ENCODE data around the gene KIF17. TPM values are rescaled to one million over a fixed set of nuclear protein-coding genes. Genes with fewer than 3 reads are reported as not detected.

Gene KIF17
- total RNA-seq, 1 experiment from 2014 or later, result not detected

- DNase-seq (ENCODE audit: low read depth, low spot score), result no peak
- in situ Hi-C loops (cut with HindIII; ENCODE audit: low pct_unique_long_range_greater_than_20kb, low sequenced_read_pairs), result no loop called here
Measured at GRCh38 chr1:20624709-20625108, 93.1 kb downstream of the KIF17 start.

- DNase-seq (ENCODE audit: low read depth, low spot score), result no peak
- in situ Hi-C loops (cut with HindIII; ENCODE audit: low pct_unique_long_range_greater_than_20kb, low sequenced_read_pairs), result no loop called here
Measured at GRCh38 chr1:20621012-20621411, 96.8 kb downstream of the KIF17 start.

GRCh38 chr1:20619999-20620398 is 97.8 kb downstream of the KIF17 start:
- in situ Hi-C loops (cut with HindIII; ENCODE audit: low pct_unique_long_range_greater_than_20kb, low sequenced_read_pairs), result no loop called here
- DNase-seq (ENCODE audit: low read depth, low spot score), result no peak

- DNase-seq (ENCODE audit: low read depth, low spot score), result no peak
- in situ Hi-C loops (cut with HindIII; ENCODE audit: low pct_unique_long_range_greater_than_20kb, low sequenced_read_pairs), result no loop called here
Measured at GRCh38 chr1:20618550-20618949, 99.3 kb downstream of the KIF17 start.

- DNase-seq (ENCODE audit: low read depth, low spot score), result no peak
- in situ Hi-C loops (cut with HindIII; ENCODE audit: low pct_unique_long_range_greater_than_20kb, low sequenced_read_pairs), result no loop called here
Measured at GRCh38 chr1:20616847-20617487, 100.8 kb downstream of the KIF17 start.

- in situ Hi-C loops (cut with HindIII; ENCODE audit: low pct_unique_long_range_greater_than_20kb, low sequenced_read_pairs), result no loop called here
- DNase-seq (ENCODE audit: low read depth, low spot score), result no peak
Measured at GRCh38 chr1:20615946-20616846, 101.6 kb downstream of the KIF17 start.

- DNase-seq (ENCODE audit: low read depth, low spot score), result no peak
- in situ Hi-C loops (cut with HindIII; ENCODE audit: low pct_unique_long_range_greater_than_20kb, low sequenced_read_pairs), result no loop called here
Measured at GRCh38 chr1:20614131-20614579, 103.7 kb downstream of the KIF17 start.

Other genes starting within 250 kb of the KIF17 start
- gene CAMK2N1, start 231.8 kb downstream of the KIF17 start, total RNA-seq (2014; rRNA removed; shearing (Covaris generic)), result 1.2 and 1.7 TPM in 2 replicates
- 23.3 and 25.5 TPM in 2 replicates for gene MUL1, start 209.9 kb downstream of the KIF17 start, total RNA-seq (2014; rRNA removed; shearing (Covaris generic))
- gene FAM43B, start 165.4 kb downstream of the KIF17 start, total RNA-seq (2014; rRNA removed; shearing (Covaris generic)), result not detected in 2 replicates
- not detected in 2 replicates for gene CDA, start 128.9 kb downstream of the KIF17 start, total RNA-seq (2014; rRNA removed; shearing (Covaris generic))
- 27.2 and 28.4 TPM in 2 replicates for gene PINK1, start 84.5 kb downstream of the KIF17 start, total RNA-seq (2014; rRNA removed; shearing (Covaris generic))
- gene DDOST, start 56.6 kb downstream of the KIF17 start, total RNA-seq (2014; rRNA removed; shearing (Covaris generic)), result 453 and 482 TPM in 2 replicates
- gene SH2D5, start 14.7 kb upstream of the KIF17 start, total RNA-seq (2014; rRNA removed; shearing (Covaris generic)), result 3.4 and 3.7 TPM in 2 replicates
- 243 and 251 TPM in 2 replicates for gene HP1BP3, start 69.3 kb upstream of the KIF17 start, total RNA-seq (2014; rRNA removed; shearing (Covaris generic))